Keratinocyte (primary cell): Measurements from ENCODE around the gene CRIM1.
"Not testable (repeated sequence)": the region's sequence is repeated elsewhere in the genome, so short reads cannot be mapped to it uniquely, and the experiment has no call there.

Experiments used
- EZH2 ChIP-seq: IDR thresholded peaks from one replicate; pipeline ENCODE4 v1.6.1; 2012; ENCODE audit warnings: inconsistent platforms, mild to moderate bottlenecking, low read length, moderate library complexity
- TF ChIP-seq, protein P1 (sequence below), 3 experiments: IDR thresholded peaks in 1 of 3; conservative IDR thresholded peaks in 1 of 3; optimal IDR thresholded peaks in 1 of 3; 2 replicates in 2 of 3; 3 replicates in 1 of 3; pipeline versions ENCODE3 to v1.5.1; 2011; ENCODE audit warnings: low read length in 3 of 3, mild to moderate bottlenecking in 3 of 3, moderate library complexity in 2 of 3, control low read depth in 1 of 3, inconsistent platforms in 1 of 3; ENCODE audit not compliant: insufficient read depth in 2 of 3; ENCODE audit errors: extremely low read depth in 1 of 3

DNA sequence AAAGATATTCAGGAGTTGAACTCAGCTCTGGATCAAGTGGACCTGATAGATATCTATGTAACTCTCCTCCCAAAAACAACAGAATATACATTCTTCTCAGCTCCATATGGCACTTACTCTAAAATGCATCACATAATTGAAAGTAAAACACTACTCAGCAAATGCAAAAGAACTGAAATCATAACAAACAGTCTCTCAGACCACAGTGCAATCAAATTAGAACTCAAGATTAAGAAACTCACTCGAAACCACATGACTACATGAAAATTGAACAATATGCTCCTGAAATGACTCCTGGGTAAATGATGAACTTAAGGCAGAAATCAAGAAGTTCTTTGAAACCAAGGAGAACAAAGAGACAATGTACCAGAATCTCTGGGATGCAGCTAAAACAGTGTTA is 45.1 kb upstream of the CRIM1 start:
- TF ChIP-seq, protein P1, sequence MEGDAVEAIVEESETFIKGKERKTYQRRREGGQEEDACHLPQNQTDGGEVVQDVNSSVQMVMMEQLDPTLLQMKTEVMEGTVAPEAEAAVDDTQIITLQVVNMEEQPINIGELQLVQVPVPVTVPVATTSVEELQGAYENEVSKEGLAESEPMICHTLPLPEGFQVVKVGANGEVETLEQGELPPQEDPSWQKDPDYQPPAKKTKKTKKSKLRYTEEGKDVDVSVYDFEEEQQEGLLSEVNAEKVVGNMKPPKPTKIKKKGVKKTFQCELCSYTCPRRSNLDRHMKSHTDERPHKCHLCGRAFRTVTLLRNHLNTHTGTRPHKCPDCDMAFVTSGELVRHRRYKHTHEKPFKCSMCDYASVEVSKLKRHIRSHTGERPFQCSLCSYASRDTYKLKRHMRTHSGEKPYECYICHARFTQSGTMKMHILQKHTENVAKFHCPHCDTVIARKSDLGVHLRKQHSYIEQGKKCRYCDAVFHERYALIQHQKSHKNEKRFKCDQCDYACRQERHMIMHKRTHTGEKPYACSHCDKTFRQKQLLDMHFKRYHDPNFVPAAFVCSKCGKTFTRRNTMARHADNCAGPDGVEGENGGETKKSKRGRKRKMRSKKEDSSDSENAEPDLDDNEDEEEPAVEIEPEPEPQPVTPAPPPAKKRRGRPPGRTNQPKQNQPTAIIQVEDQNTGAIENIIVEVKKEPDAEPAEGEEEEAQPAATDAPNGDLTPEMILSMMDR (optimal IDR thresholded peaks at IDR 0.05 in 1 of 3, IDR thresholded peaks at IDR 0.05 in 1 of 3, conservative IDR thresholded peaks at IDR 0.05 in 1 of 3; ENCODE audit: extremely low read depth in 1 of 3, insufficient read depth in 2 of 3, low read length in 3 of 3): not testable (repeated sequence)
- not testable (repeated sequence) for TF ChIP-seq EZH2
